Keratinocyte (primary cell): ENCODE results near the gene MTUS2.

Source experiments
- CTCF ChIP-seq, 3 experiments: IDR thresholded peaks in 1 of 3; conservative IDR thresholded peaks in 1 of 3; optimal IDR thresholded peaks in 1 of 3; 2 replicates in 2 of 3; 3 replicates in 1 of 3; pipeline versions ENCODE3 to v1.5.1; 2011; ENCODE audit warnings: low read length in 3 of 3, mild to moderate bottlenecking in 3 of 3, moderate library complexity in 2 of 3, control low read depth in 1 of 3, inconsistent platforms in 1 of 3; ENCODE audit not compliant: insufficient read depth in 2 of 3; ENCODE audit errors: extremely low read depth in 1 of 3
- EZH2 ChIP-seq: IDR thresholded peaks from one replicate; pipeline ENCODE4 v1.6.1; 2012; ENCODE audit warnings: inconsistent platforms, mild to moderate bottlenecking, low read length, moderate library complexity

- TF ChIP-seq CTCF (optimal IDR thresholded peaks at IDR 0.05 in 1 of 3, IDR thresholded peaks at IDR 0.05 in 1 of 3, conservative IDR thresholded peaks at IDR 0.05 in 1 of 3; ENCODE audit: extremely low read depth in 1 of 3, insufficient read depth in 2 of 3, low read length in 3 of 3) = no peak
- no peak for TF ChIP-seq EZH2
Observed at GRCh38 chr13:29427937-29428309, 607.8 kb downstream of the MTUS2 start.
